Measurements from ENCODE around the gene B3GALT6. TPM values are rescaled to one million over a fixed set of nuclear protein-coding genes. Genes with fewer than 3 reads are reported as not detected.

The B3GALT6 gene
- total RNA-seq, 1 donor from 2014 or later, result 43.2 TPM

- Mint-ChIP-seq H3K36me3 (ENCODE audit: low read depth, unreplicated experiment) (peaks cover 5% of the 10 kb centered on the region), H3K27ac (ENCODE audit: unreplicated experiment) (no peak overlapping the region), H3K4me1 (ENCODE audit: unreplicated experiment) (peaks cover 17% of the 10 kb centered on the region), H3K27me3 (ENCODE audit: unreplicated experiment) (peaks cover 8% of the 10 kb centered on the region), H3K4me3 (ENCODE audit: unreplicated experiment) (no peak overlapping the region), H3K9me3 (ENCODE audit: unreplicated experiment) (no peaks in the 10 kb centered on the region)
- TF ChIP-seq CTCF (IDR thresholded peaks at IDR 0.05; ENCODE audit: unreplicated experiment), result no peak
- DNase-seq (ENCODE audit: low spot score), result no peak
Observed at GRCh38 chr1:1235016-1235744, 3.1 kb downstream of the B3GALT6 start.

- Mint-ChIP-seq H3K4me1 (ENCODE audit: unreplicated experiment) (peaks cover 10% of the 10 kb centered on the region), H3K27me3 (ENCODE audit: unreplicated experiment) (peaks cover 7% of the 10 kb centered on the region), H3K27ac (ENCODE audit: unreplicated experiment) (no peak overlapping the region), H3K4me3 (ENCODE audit: unreplicated experiment) (no peak overlapping the region), H3K36me3 (ENCODE audit: low read depth, unreplicated experiment) (peaks cover 5% of the 10 kb centered on the region), H3K9me3 (ENCODE audit: unreplicated experiment) (no peaks in the 10 kb centered on the region)
- no peak for DNase-seq (ENCODE audit: low spot score)
- no peak for TF ChIP-seq CTCF (IDR thresholded peaks at IDR 0.05; ENCODE audit: unreplicated experiment)
Observed at GRCh38 chr1:1236176-1236763, 4.2 kb downstream of the B3GALT6 start.

GRCh38 chr1:1236945-1237873 is 5.2 kb downstream of the B3GALT6 start:
- H3K27ac Mint-ChIP-seq (ENCODE audit: unreplicated experiment), result no peak overlapping the region
- H3K4me3 Mint-ChIP-seq (ENCODE audit: unreplicated experiment), result no peak overlapping the region
- no peak for DNase-seq (ENCODE audit: low spot score)
- no peak for TF ChIP-seq CTCF (IDR thresholded peaks at IDR 0.05; ENCODE audit: unreplicated experiment)
- peaks cover 5% of the 10 kb centered on the region for H3K27me3 Mint-ChIP-seq (ENCODE audit: unreplicated experiment)
- no peaks in the 10 kb centered on the region for H3K9me3 Mint-ChIP-seq (ENCODE audit: unreplicated experiment)
- peaks cover 10% of the 10 kb centered on the region for H3K4me1 Mint-ChIP-seq (ENCODE audit: unreplicated experiment)
- H3K36me3 Mint-ChIP-seq (ENCODE audit: low read depth, unreplicated experiment), result peaks cover 5% of the 10 kb centered on the region

GRCh38 chr1:1237874-1238701 is 6.1 kb downstream of the B3GALT6 start:
- no peak for DNase-seq (ENCODE audit: low spot score)
- Mint-ChIP-seq H3K27me3 (ENCODE audit: unreplicated experiment) (peaks cover 3% of the 10 kb centered on the region), H3K4me3 (ENCODE audit: unreplicated experiment) (no peak overlapping the region), H3K27ac (ENCODE audit: unreplicated experiment) (no peak overlapping the region), H3K4me1 (ENCODE audit: unreplicated experiment) (peaks cover 10% of the 10 kb centered on the region), H3K36me3 (ENCODE audit: low read depth, unreplicated experiment) (peaks cover 5% of the 10 kb centered on the region), H3K9me3 (ENCODE audit: unreplicated experiment) (no peaks in the 10 kb centered on the region)
- no peak for TF ChIP-seq CTCF (IDR thresholded peaks at IDR 0.05; ENCODE audit: unreplicated experiment)

Measured in endothelial cell (in vitro differentiated cells).